ENCODE measurements around the gene FIS1. TPM values are rescaled to one million over a fixed set of nuclear protein-coding genes. Genes with fewer than 3 reads are reported as not detected.

Gene FIS1
- 225 and 261 TPM in 2 replicates for total RNA-seq

DNA sequence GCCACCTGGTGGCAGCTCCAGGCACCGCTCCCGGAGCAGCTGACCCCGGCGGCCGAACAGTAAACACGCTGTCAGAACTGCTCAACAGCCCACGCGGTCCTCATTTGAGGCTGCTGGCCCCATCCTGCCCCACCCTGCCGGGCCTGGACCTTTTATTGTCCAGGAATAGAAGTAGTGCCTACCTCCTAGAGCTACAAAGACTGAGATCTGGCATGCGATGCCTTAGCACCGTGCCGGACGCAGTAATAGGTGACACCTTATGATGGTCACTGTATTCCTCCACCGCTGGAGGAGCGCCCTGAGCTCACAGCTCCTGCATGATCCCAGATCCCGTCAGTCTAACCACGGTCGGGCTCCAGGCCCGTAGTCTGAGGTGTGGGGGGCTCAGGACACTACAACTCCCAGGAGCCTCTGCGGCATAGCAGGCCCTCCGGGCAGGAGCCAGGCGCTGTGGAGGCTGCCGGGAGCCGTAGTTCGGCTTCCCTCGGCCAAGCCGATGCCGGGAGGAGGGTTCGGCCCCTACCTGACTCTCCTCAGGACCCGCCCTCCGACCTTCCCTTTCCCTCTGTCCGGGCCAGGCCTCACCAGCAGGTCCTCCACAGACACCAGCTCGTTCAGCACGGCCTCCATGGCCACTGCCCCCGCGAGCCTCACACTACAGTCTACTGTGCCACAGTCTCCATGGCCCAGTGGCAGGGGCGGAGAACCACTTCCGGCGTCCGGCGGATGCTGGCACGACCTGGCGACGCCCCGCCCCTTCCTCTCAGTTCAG lies at the start of gene FIS1:
Gene FIS1 (minus strand): TSS at position 707 of the 772 bp plus-strand sequence. CDS start 77 bp downstream, at position 630.

DNA sequence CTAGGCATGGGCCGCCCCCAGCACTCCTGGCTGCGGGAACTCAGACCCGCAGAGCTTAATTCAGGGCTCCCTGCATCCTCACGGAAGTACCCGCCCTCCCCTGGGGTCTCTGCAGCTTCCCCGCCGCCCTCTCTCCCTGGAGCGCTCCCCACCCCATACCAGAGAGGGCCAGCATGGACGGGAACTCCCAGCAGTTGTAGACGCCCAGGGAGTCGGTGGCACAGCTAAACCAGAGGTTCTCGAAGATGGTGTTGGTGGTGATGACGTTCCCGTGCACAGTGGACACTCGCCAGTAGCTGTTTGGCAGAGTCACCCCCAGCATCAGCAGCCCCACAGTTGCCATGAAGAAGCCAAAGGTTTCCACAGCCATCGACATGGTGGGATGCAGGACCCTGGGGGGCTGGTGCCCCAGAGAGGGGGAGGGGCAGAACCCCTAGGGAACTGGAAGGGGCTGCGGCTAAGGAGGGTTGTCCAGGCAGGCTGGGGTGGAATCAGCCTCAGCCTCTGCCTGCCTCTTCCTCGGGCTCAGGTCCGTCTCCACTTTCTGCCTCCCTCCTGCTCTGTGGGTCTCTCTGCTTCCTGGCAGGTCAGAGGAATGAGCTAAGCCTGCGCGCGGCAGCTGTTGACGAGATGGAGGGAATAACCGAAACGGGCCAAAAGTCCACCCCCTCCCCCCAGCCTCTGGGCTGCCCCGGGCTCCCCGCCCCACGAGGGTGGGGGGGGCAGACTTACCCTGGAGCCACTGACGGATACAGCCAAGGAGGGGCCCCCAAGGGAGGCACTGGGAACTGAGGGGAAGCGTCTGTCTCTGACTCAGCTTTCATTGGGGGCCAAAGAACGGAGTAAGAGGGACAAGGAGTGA lies 7.4 kb downstream of the FIS1 start, which contains the start of gene CLDN15:
Gene CLDN15 (minus strand): TSS at position 597 of the 862 bp plus-strand sequence. CDS start 221 bp downstream, at position 376.

DNA sequence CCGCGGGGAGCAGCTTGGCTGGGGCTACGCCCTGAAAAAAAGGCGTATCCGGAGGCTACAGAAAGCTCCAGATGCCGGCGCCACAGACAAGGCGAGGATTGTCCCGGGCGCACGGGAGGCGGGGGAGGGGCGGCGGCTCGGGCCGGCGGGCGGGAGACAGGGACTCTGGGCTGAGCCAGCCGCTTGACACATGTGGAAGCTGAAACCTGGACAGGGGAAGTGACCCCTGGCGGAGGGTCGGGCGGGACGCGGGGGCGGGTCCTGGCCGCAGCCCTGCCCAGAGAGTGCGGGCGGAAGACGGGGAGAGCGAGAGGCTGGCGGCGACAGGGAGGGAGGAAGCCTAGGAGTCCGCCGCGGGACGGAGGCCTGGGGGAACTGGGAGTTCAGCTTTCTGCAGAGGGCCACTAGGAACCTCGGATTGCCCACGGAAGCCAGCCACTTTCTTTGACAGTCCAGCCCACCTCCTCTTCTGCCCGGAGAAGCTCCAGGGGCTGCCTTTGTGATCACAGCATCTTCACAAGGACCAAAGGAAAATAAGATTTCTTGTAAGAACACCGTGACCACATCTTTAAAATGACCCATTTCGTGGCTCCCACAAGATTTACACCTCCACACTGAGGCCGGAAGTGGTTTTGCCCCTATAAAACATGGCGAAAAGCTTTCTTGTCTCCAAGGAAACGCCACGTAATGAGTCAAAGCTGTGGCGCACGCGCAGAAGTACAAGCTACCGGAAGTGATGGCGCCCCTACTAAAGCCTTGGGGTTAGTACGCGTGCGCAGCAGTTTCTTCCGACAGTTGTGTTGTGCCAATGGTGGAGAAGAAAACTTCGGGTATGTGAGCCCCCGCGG lies 27.3 kb downstream of the FIS1 start, which contains the start of the genes PLOD3 and ZNHIT1:
Gene PLOD3 (minus strand): TSS at position 194 of the 848 bp plus-strand sequence. CDS start 307 bp downstream, outside the sequence.
Gene ZNHIT1 (plus strand): TSS at position 778 of the 848 bp plus-strand sequence. CDS start 31 bp downstream, at position 809.

DNA sequence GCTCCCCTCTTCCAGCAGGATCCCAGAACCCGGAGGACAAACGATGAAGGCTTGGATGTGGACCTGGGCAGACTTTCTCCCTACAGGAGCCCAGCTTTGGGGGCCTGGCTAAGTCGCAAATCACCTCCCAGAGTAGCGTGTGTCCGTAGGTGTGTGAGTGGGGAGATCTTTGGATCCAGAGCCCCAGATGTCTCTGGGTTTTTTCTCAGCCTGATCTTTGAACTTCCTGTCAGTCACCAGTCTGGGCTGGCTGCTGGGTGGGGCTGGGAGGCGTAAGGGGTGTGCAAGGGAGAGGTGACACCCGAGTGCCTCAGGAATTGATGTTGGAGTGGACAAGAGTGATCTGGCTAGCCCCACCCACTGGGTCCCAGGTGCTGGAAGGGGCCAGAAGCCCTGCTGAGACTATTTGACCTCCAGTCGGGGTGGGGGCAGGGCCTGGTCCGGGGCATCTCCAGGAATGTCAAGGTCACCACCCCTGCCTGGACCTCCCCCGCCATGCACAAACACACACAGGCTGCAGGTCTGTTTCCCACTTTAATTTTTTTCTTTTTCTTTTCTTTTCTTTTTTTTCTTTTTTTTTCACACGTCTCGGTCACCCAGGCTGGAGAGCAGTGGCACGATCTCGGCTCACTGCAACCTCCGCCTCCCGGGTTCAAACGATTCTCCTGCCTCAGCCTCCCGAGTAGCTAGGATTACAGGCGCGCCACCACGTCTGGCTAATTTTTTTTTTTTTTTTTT lies 43.9 kb downstream of the FIS1 start, which contains the start of gene MOGAT3:
Gene MOGAT3 (minus strand): TSS at position 175 of the 738 bp plus-strand sequence. CDS start 182 bp downstream, outside the sequence.

Other genes starting within 250 kb of the FIS1 start
- under 0.01 TPM in 1 of 2 replicates, not detected in the other for gene MUC17, start 225.0 kb downstream of the FIS1 start, total RNA-seq
- gene TRIM56, start 159.6 kb downstream of the FIS1 start, total RNA-seq, result 21.9 and 23.0 TPM in 2 replicates
- gene SERPINE1, start 118.0 kb downstream of the FIS1 start, total RNA-seq, result 410 and 462 TPM in 2 replicates
- 201 and 213 TPM in 2 replicates for gene AP1S1, start 90.6 kb downstream of the FIS1 start, total RNA-seq
- 198 and 249 TPM in 2 replicates for gene VGF, start 79.5 kb downstream of the FIS1 start, total RNA-seq
- under 0.01 and 0.33 TPM in 2 replicates for gene NAT16, start 64.8 kb downstream of the FIS1 start, total RNA-seq
- gene MOGAT3, start 44.0 kb downstream of the FIS1 start, total RNA-seq, result not detected in 2 replicates
- gene PLOD3, start 27.5 kb downstream of the FIS1 start, total RNA-seq, result 100 and 110 TPM in 2 replicates
- gene ZNHIT1, start 26.9 kb downstream of the FIS1 start, total RNA-seq, result 72.3 and 91.5 TPM in 2 replicates
- gene CLDN15, start 7.3 kb downstream of the FIS1 start, total RNA-seq, result 2.5 and 3.5 TPM in 2 replicates
- 26.1 and 26.7 TPM in 2 replicates for gene IFT22, start 76.7 kb upstream of the FIS1 start, total RNA-seq
- gene COL26A1, start 117.8 kb upstream of the FIS1 start, total RNA-seq, result not detected in 2 replicates